ENCODE data around the gene PXDC1. TPM values are rescaled to one million over a fixed set of nuclear protein-coding genes. Genes with fewer than 3 reads are reported as not detected.

PXDC1 gene
- polyA plus RNA-seq, 1 experiment: 24.0 TPM

DNA sequence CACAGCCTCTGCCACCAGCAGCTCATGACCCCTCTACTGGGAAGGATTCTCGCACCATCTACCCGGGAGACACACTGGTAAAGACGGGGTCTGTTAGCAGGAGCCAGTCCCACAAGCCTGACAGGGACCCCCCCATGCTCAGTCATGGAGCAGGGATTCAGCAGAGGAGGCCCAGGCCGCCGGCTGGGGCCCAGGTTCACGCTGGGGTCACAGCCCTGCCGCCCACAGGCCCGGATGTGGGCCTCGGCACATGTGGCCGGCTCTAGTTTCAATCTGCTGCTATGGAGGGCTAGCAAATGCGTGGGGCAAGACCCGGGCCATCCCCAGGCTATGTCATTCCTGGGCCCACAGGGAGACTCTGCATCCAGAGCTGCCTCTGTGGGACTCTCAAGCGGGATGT is 25.1 kb downstream of the PXDC1 start:
- POLR2A ChIA-PET: interaction anchor here (0.6 kb wide), 1 partner anchor 271 kb away, joined by 6 read pairs; no protein-coding TSS in a partner anchor
- Histone ChIP-seq H3K27me3 (ENCODE audit: control insufficient read depth, insufficient read depth, low read length) (no peaks in the 10 kb centered on the region), H3K36me3 (ENCODE audit: control insufficient read depth, insufficient read depth, low read length) (peaks cover 34% of the 10 kb centered on the region), H3K4me3 (ENCODE audit: low read depth, low read length) (no peak overlapping the region)
- TF ChIP-seq, protein P1, sequence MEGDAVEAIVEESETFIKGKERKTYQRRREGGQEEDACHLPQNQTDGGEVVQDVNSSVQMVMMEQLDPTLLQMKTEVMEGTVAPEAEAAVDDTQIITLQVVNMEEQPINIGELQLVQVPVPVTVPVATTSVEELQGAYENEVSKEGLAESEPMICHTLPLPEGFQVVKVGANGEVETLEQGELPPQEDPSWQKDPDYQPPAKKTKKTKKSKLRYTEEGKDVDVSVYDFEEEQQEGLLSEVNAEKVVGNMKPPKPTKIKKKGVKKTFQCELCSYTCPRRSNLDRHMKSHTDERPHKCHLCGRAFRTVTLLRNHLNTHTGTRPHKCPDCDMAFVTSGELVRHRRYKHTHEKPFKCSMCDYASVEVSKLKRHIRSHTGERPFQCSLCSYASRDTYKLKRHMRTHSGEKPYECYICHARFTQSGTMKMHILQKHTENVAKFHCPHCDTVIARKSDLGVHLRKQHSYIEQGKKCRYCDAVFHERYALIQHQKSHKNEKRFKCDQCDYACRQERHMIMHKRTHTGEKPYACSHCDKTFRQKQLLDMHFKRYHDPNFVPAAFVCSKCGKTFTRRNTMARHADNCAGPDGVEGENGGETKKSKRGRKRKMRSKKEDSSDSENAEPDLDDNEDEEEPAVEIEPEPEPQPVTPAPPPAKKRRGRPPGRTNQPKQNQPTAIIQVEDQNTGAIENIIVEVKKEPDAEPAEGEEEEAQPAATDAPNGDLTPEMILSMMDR (IDR thresholded peaks at IDR 0.05; ENCODE audit: insufficient read depth, low read depth, low read length): no peak
- DNase-seq (ENCODE audit: low read depth): no peak
- CTCF ChIA-PET: interaction anchor here (0.7 to 1.3 kb wide), 4 partner anchors 20 to 447 kb away, joined by 3 to 7 read pairs (median 3); no protein-coding TSS in a partner anchor

DNA sequence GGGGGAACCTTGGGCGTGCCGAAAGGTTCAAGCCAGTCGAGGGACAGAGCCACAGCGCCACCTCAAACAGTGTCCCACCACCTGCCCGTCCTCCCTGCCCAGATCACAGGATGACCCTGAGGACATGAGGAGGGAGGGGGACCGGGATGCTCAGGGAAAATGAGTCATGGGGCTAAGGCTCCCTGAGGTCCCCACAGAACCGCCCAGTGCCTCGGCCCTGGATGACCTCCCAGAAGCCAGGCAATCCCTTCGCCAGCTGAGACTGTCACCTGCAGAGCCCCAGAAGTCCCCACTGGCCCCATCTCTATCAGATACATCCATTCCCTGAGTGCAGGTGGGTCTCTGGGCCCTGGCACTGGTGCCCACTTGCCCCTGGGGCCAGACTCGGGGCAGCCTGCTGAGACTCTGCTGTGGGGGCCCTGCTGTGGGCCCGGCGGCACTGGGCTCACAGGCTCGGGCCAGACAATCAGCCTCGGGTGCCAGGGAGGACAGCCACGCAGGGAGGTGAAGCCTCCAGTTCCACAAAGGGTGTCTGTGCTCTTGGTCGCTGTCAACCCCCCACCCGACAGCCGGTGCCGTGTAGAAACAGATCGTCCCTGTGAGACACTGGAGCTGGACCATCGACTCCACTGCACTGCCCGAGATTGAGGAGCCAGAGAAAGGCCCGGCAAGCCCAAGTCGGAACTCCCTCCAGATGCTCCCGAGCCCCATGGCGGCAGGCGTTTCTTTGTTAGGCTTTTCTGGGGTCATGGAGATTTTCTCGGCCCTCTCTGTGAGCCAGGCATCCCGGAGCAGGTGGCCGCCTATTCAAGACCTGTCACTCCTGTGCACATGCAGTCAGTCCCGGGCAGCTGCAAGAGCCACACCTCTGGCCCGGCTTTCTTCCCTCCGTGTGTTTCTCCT is 26.1 kb downstream of the PXDC1 start:
- TF ChIP-seq, protein P1 (IDR thresholded peaks at IDR 0.05; ENCODE audit: insufficient read depth, low read depth, low read length): no peak
- H3K27me3 ChIP-seq (ENCODE audit: control insufficient read depth, insufficient read depth, low read length): no peaks in the 10 kb centered on the region
- DNase-seq (ENCODE audit: low read depth): no peak
- CTCF ChIA-PET: interaction anchor here (1.3 to 3.2 kb wide), 3 partner anchors 21 to 446 kb away, joined by 3 to 17 read pairs (median 7); no protein-coding TSS in a partner anchor
- H3K36me3 ChIP-seq (ENCODE audit: control insufficient read depth, insufficient read depth, low read length): peaks cover 32% of the 10 kb centered on the region
- POLR2A ChIA-PET: no interaction called here
- no peak overlapping the region for H3K4me3 ChIP-seq (ENCODE audit: low read depth, low read length)

DNA sequence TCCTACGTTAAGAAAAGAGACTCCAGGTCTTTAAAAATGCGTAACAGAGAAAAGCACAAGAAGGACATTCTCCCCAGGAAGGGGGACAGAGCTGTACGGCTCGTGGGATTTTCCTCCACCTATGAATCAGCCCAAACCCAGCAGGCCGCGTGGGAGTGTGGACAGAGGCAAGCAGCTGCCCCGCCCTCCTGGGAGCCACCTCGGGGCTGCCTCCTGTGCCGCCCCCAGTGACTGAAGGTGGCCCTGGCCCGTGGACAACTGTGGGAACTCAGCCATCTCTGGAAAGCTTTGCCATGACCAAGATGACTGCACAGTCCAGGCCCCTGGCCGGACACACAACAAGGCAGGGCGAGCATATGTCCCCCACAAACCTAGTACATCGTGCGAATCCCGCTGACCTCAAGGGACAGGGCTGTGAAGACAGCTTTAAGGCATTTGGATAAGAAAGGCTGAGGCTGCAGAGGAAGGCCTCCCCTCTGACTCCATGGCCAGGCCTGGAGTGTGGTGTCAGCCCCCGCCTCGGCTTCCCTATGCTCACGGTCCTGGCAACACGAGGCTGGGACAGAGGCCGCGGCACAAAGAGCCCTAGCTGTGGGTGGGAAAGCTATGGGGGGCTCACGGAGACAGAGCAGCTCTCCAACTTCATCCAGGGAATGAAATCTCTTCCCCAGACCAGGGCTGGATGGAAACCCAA is 26.9 kb downstream of the PXDC1 start:
- no peaks in the 10 kb centered on the region for H3K27me3 ChIP-seq (ENCODE audit: control insufficient read depth, insufficient read depth, low read length)
- DNase-seq (ENCODE audit: low read depth): no peak
- TF ChIP-seq, protein P1 (IDR thresholded peaks at IDR 0.05; ENCODE audit: insufficient read depth, low read depth, low read length): no peak
- CTCF ChIA-PET: interaction anchor here (0.7 to 3.6 kb wide), 5 partner anchors 8 to 445 kb away, joined by 3 to 22 read pairs (median 7); no protein-coding TSS in a partner anchor
- H3K36me3 ChIP-seq (ENCODE audit: control insufficient read depth, insufficient read depth, low read length): peaks cover 32% of the 10 kb centered on the region
- H3K4me3 ChIP-seq (ENCODE audit: low read depth, low read length): no peak overlapping the region
- POLR2A ChIA-PET: no interaction called here

DNA sequence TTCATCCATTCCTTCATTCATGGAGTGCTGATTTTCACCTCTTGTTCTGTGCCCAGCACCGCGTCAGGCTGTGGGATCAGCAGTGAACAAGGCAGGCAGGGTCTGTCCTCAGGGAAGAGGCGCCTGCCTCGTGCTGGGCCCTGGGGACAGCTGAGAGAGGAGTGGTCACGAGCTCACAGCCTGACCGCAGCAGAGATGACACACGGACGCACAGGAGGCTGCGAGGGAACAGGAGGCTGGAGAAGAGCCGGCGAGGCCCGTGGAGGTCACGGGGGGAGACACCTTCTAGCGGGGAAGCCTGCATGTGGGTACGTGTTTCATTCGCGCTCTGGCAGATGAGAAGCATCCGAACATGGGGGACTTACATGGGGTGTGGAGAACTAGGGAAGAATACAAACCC is 27.5 kb downstream of the PXDC1 start:
- CTCF ChIA-PET: interaction anchor here (0.7 to 3.6 kb wide), 7 partner anchors 9 to 444 kb away, joined by 3 to 22 read pairs (median 3); no protein-coding TSS in a partner anchor
- POLR2A ChIA-PET: interaction anchor here (0.5 kb wide), 1 partner anchor 386 kb away, joined by 7 read pairs; no protein-coding TSS in a partner anchor
- DNase-seq (ENCODE audit: low read depth): no peak
- Histone ChIP-seq H3K27me3 (ENCODE audit: control insufficient read depth, insufficient read depth, low read length) (no peaks in the 10 kb centered on the region), H3K4me3 (ENCODE audit: low read depth, low read length) (no peak overlapping the region), H3K36me3 (ENCODE audit: control insufficient read depth, insufficient read depth, low read length) (peaks cover 34% of the 10 kb centered on the region)
- TF ChIP-seq, protein P1 (IDR thresholded peaks at IDR 0.05; ENCODE audit: insufficient read depth, low read depth, low read length): no peak

DNA sequence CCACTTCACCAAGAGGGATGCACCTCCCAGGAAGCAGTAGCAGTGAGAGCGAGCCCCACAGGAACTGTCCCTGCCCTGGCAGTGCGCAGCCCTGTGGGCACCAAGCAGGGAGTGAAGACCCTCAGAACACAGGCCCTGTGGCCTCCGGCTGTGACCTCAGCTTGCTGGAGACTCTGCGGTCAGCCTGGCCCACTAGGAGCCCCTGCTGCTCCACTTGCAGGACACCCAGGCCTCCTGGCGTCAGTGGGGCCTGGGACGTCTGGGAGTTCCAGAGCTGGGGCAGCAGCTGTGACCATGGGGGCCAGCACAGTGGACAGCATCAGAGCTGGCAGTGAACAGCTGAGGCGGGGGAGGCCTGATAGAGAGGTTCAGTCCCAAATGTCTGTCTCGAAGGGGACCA is 28.3 kb downstream of the PXDC1 start:
- H3K36me3 ChIP-seq (ENCODE audit: control insufficient read depth, insufficient read depth, low read length): peaks cover 35% of the 10 kb centered on the region
- ChIA-PET POLR2A (no interaction called here), CTCF (interaction anchor here (0.6 to 3.6 kb wide), 7 partner anchors 10 to 443 kb away, joined by 3 to 22 read pairs (median 4); no protein-coding TSS in a partner anchor)
- DNase-seq (ENCODE audit: low read depth): no peak
- TF ChIP-seq, protein P1 (IDR thresholded peaks at IDR 0.05; ENCODE audit: insufficient read depth, low read depth, low read length): no peak
- H3K27me3 ChIP-seq (ENCODE audit: control insufficient read depth, insufficient read depth, low read length): no peaks in the 10 kb centered on the region
- no peak overlapping the region for H3K4me3 ChIP-seq (ENCODE audit: low read depth, low read length)
